ENCODE data around the gene ZSWIM1.

ZSWIM1 gene

DNA sequence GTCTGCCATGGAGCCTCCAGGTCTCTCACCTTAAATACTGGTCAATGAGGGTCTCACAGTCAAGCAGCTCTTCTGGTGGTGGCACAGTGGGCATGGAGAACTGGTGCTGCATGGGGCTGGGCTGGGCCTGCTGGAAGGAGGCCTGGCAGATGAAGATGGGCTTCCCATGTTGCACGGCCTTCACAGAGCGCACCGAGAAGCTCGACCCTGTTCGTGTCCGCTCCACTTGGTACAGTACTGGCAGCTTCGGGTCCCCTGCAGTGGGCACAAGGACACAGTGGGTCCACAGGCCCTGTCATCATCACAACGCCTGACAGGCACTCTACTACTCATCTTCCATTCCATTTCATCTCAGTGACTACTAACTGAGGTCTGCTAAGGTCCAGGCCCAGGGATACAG is 32.6 kb upstream of the ZSWIM1 start:
- Mint-ChIP-seq H3K9me3 (no peaks in the 10 kb centered on the region), H3K27me3 (no peaks in the 10 kb centered on the region), H3K36me3 (ENCODE audit: low read depth) (peaks cover 35% of the 10 kb centered on the region), H3K4me3 (no peak overlapping the region), H3K27ac (no peak overlapping the region), H3K4me1 (ENCODE audit: low read depth) (no peaks in the 10 kb centered on the region)

DNA sequence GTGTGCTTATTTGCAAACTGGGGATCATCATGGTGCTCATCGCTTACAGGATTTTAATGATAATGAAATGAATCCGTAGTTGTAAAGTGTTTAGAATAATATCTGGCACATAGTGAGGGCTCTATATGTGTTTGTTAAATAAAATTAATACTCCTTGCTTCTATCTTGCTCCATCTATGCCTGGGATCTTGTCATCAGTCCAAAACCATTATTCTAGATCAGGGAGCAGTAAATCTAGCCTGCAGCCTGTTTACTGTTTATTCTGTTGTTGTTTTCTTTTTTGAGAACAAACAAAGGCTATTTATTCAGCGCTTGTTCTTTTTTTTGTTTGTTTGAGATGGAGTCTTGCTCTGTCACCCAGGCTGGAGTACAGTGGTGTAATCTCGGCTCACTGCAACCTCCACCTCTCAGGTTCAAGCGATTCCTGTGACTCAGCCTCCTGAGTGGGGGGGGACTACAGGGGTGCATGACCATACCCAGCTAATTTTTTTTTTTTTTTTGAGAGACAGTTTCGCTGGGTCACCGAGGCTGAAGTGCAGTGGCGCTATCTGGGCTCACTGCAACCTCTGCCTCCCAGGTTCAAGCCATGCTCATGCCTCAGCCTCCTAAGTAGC is 32.0 kb upstream of the ZSWIM1 start:
- Mint-ChIP-seq H3K27ac (no peak overlapping the region), H3K36me3 (ENCODE audit: low read depth) (peaks cover 28% of the 10 kb centered on the region), H3K27me3 (no peaks in the 10 kb centered on the region), H3K9me3 (no peaks in the 10 kb centered on the region), H3K4me3 (no peak overlapping the region), H3K4me1 (ENCODE audit: low read depth) (no peaks in the 10 kb centered on the region)

GRCh38 chr20:45850238-45850637 is 30.8 kb upstream of the ZSWIM1 start:
- no peaks in the 10 kb centered on the region for H3K9me3 Mint-ChIP-seq
- peaks cover 9% of the 10 kb centered on the region for H3K4me1 Mint-ChIP-seq (ENCODE audit: low read depth)
- peaks cover 22% of the 10 kb centered on the region for H3K36me3 Mint-ChIP-seq (ENCODE audit: low read depth)
- H3K27ac Mint-ChIP-seq = no peak overlapping the region
- no peaks in the 10 kb centered on the region for H3K27me3 Mint-ChIP-seq
- no peak overlapping the region for H3K4me3 Mint-ChIP-seq

GRCh38 chr20:45850926-45851325 is 30.1 kb upstream of the ZSWIM1 start:
- Mint-ChIP-seq H3K9me3 (no peaks in the 10 kb centered on the region), H3K4me1 (ENCODE audit: low read depth) (peaks cover 14% of the 10 kb centered on the region), H3K27ac (no peak overlapping the region), H3K27me3 (no peaks in the 10 kb centered on the region), H3K36me3 (ENCODE audit: low read depth) (peaks cover 22% of the 10 kb centered on the region), H3K4me3 (no peak overlapping the region)

DNA sequence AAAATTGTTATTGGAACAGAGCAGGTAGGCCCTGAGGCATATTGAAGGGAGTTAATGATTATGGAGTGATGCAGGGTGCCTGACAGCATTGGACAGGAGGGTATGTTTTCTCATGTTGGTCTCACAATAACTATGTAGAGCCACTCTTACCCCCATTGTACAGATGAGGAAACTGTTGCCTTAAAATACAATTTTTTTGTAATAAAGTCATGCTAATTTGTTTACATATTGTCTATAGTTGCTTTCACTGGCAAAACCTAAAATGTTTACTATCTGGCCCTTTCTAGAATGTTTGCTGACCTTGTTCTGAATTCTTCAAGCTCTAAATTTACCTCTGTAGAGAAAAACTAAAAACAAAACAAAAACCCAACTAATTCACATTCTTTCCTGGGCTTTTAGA is 29.5 kb upstream of the ZSWIM1 start:
- H3K9me3 Mint-ChIP-seq = no peaks in the 10 kb centered on the region
- peaks cover 18% of the 10 kb centered on the region for H3K36me3 Mint-ChIP-seq (ENCODE audit: low read depth)
- peaks cover 20% of the 10 kb centered on the region for H3K4me1 Mint-ChIP-seq (ENCODE audit: low read depth)
- no peak overlapping the region for H3K4me3 Mint-ChIP-seq
- no peak overlapping the region for H3K27ac Mint-ChIP-seq
- no peaks in the 10 kb centered on the region for H3K27me3 Mint-ChIP-seq

DNA sequence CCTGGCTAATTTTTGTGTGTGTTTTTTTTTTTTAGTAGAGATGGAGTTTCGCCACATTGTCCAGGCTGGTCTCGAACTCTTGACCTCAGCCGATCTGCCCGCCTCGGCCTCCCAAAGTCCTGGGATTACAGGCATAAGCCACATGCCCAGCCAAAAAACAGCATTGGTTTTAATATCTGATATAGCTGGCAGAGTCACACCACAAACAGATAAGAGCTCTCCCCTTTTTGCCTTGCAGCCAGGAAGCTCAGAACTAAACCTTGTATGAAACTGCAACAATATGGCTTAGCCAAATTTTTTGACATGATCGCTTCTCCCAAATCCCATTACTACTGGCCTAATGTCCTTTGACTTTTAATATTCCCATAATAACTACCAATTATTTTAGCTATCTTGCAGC is 28.7 kb upstream of the ZSWIM1 start:
- H3K36me3 Mint-ChIP-seq (ENCODE audit: low read depth) = peaks cover 18% of the 10 kb centered on the region
- H3K9me3 Mint-ChIP-seq = no peaks in the 10 kb centered on the region
- H3K4me1 Mint-ChIP-seq (ENCODE audit: low read depth) = peaks cover 22% of the 10 kb centered on the region
- H3K27me3 Mint-ChIP-seq = no peaks in the 10 kb centered on the region
- no peak overlapping the region for H3K27ac Mint-ChIP-seq
- no peak overlapping the region for H3K4me3 Mint-ChIP-seq

- Mint-ChIP-seq H3K36me3 (ENCODE audit: low read depth) (peaks cover 13% of the 10 kb centered on the region), H3K9me3 (no peaks in the 10 kb centered on the region), H3K27me3 (no peaks in the 10 kb centered on the region), H3K27ac (no peak overlapping the region), H3K4me3 (no peak overlapping the region), H3K4me1 (ENCODE audit: low read depth) (peaks cover 33% of the 10 kb centered on the region)
Observed at GRCh38 chr20:45853484-45853883, 27.5 kb upstream of the ZSWIM1 start.

DNA sequence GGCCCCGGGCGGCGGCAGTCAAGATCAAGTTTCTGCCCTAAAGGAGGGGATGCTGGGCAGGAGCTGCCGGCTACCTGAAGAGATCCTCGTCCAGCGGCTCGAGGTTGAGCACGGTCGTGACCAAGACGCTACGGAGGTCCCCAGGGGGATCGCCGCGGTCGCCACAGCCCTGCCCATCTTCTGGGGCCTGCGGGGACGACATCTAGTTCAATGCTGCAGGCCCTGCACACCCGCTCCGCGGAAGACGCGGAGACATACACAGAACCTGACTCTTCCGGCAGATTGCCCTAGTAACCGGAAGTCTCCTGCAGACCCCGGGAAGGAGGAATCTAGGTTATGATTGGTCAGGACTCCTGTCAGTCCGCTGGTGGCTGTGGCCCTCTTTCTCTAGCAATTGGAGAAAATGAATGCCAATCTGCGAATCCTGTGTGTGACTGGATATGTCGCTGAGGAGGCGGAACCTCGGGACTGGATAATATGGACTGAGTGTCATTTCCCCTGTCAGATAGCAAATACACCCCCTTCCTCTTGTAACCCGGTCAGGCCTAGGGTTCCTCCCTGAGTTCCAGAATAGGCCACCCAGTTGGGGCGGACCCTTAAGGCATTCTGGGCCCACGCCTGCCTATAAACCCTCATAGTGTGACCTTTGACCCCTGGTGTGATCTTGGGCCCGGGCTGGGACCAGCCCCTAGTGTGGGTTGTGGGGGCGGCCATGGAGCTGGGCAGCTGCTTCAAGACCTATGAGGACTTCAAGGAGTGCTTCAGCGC is 23.7 kb upstream of the ZSWIM1 start, which contains the start of the genes ACOT8 and ZSWIM3:
ACOT8 (minus strand) TSS at position 279 of the 768 bp plus-strand sequence; CDS start at position 202, 77 bp downstream.
ZSWIM3 (plus strand) TSS at position 501 of the 768 bp plus-strand sequence; CDS start at position 713, 212 bp downstream.
- no peaks in the 10 kb centered on the region for H3K9me3 Mint-ChIP-seq
- H3K4me1 Mint-ChIP-seq (ENCODE audit: low read depth) = peaks cover 39% of the 10 kb centered on the region

GRCh38 chr20:45857882-45858216 is 23.2 kb upstream of the ZSWIM1 start:
- H3K4me1 Mint-ChIP-seq (ENCODE audit: low read depth) = peaks cover 39% of the 10 kb centered on the region
- H3K36me3 Mint-ChIP-seq (ENCODE audit: low read depth) = peaks cover 7% of the 10 kb centered on the region
- peak overlapping the region; percentile 95 for H3K27ac Mint-ChIP-seq
- peak overlapping the region; percentile 91 for H3K4me3 Mint-ChIP-seq
- H3K9me3 Mint-ChIP-seq = no peaks in the 10 kb centered on the region
- H3K27me3 Mint-ChIP-seq = no peaks in the 10 kb centered on the region

More for the DNA sequence above, 23.7 kb upstream of the ZSWIM1 start, which contains the start of the genes ACOT8 and ZSWIM3:
- peak within 1 kb of the TSS; percentile 91 for H3K4me3 Mint-ChIP-seq
- H3K27me3 Mint-ChIP-seq = no peaks in the 10 kb centered on the region
- peak within 1 kb of the TSS; percentile 95 for H3K27ac Mint-ChIP-seq
- H3K36me3 Mint-ChIP-seq (ENCODE audit: low read depth) = peaks cover 10% of the 10 kb centered on the region

- peaks cover 7% of the 10 kb centered on the region for H3K36me3 Mint-ChIP-seq (ENCODE audit: low read depth)
- no peaks in the 10 kb centered on the region for H3K27me3 Mint-ChIP-seq
- no peaks in the 10 kb centered on the region for H3K9me3 Mint-ChIP-seq
- peaks cover 33% of the 10 kb centered on the region for H3K4me1 Mint-ChIP-seq (ENCODE audit: low read depth)
- H3K27ac Mint-ChIP-seq = no peak overlapping the region
- H3K4me3 Mint-ChIP-seq = no peak overlapping the region
Observed at GRCh38 chr20:45859916-45860315, 21.1 kb upstream of the ZSWIM1 start.

DNA sequence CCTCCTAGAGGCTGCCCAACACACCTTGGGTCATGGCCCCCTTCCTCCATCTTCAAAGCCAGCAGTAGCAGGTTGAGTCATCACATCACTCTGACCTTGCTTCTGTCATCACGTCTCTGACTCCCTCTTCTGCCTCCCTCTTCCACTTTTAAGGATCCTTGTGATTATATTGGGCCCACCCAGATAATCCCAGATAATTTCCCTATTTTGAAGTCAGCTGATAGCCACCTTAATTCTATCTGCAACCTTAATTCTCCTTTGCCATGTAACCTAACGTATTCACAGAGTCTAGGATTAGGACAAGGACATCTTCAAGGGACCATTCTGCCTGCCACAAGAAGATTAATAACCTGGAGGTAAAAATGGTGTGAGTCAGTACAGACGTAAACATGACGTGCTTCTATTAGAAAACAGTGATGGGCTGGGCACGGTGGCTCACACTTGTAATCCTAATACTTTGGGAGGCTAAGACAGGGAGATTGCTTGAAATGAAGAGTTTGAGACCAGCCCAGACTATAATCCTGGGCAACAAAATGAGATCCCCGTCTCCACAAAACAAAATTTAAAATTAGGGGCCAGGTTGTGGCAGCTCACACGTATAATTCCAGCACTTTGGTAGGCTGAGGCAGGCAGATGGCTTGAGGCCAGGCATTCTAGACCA is 20.3 kb upstream of the ZSWIM1 start:
- Mint-ChIP-seq H3K4me1 (ENCODE audit: low read depth) (peaks cover 28% of the 10 kb centered on the region), H3K9me3 (no peaks in the 10 kb centered on the region), H3K27me3 (no peaks in the 10 kb centered on the region), H3K4me3 (no peak overlapping the region), H3K27ac (no peak overlapping the region), H3K36me3 (ENCODE audit: low read depth) (peaks cover 7% of the 10 kb centered on the region)

- Mint-ChIP-seq H3K36me3 (ENCODE audit: low read depth) (peaks cover 7% of the 10 kb centered on the region), H3K4me1 (ENCODE audit: low read depth) (peaks cover 20% of the 10 kb centered on the region), H3K9me3 (no peaks in the 10 kb centered on the region), H3K4me3 (no peak overlapping the region), H3K27me3 (no peaks in the 10 kb centered on the region), H3K27ac (no peak overlapping the region)
Observed at GRCh38 chr20:45861221-45862075, 19.6 kb upstream of the ZSWIM1 start.

GRCh38 chr20:45863543-45864470 is 17.2 kb upstream of the ZSWIM1 start:
- H3K36me3 Mint-ChIP-seq (ENCODE audit: low read depth) = peaks cover 7% of the 10 kb centered on the region
- peaks cover 3% of the 10 kb centered on the region for H3K4me1 Mint-ChIP-seq (ENCODE audit: low read depth)
- H3K27ac Mint-ChIP-seq = no peak overlapping the region
- H3K27me3 Mint-ChIP-seq = no peaks in the 10 kb centered on the region
- H3K9me3 Mint-ChIP-seq = no peaks in the 10 kb centered on the region
- H3K4me3 Mint-ChIP-seq = no peak overlapping the region

DNA sequence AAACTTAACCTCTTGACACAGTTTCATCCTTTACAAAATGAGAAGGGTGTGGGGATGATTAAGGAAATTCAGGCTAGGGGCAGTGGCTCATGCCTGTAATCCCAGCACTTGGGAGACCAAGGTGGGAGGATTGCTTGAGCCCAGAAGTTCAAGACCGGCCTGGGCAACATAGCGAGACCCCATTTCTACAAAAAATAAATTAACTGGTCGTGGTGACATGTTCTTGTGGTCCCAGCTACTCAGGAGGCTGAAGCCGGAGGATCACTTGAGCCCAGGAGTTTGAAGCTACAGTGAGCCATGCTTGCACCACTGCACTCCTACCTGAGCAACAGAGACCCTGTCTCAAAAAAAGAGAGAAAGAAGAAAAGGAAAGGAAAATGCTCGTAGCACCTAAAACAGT is 14.6 kb upstream of the ZSWIM1 start:
- H3K4me3 Mint-ChIP-seq = no peak overlapping the region

More for the DNA sequence above, 14.6 kb upstream of the ZSWIM1 start:
- Mint-ChIP-seq H3K9me3 (no peaks in the 10 kb centered on the region), H3K4me1 (ENCODE audit: low read depth) (no peaks in the 10 kb centered on the region), H3K36me3 (ENCODE audit: low read depth) (no peaks in the 10 kb centered on the region), H3K27ac (no peak overlapping the region), H3K27me3 (no peaks in the 10 kb centered on the region)

All from stimulated activated naive CD8-positive, alpha-beta T cell treated with anti-CD3 and anti-CD28 coated beads, Interleukin-15, Interleukin-2, amounts not matched to agents 100 ng/mL and 50 ng/mL, for 24 hours (primary cell).